SK-N-MC (cell line): Measurements from ENCODE around the gene PTPA.

Experiments
- EZH2 ChIP-seq: fragments of 200-600 bp; sonication (generic); IDR thresholded peaks from one replicate; pipeline ENCODE4 v1.6.1; 2017; ENCODE audit warnings: antibody characterized with exemption
- POLR2AphosphoS5 ChIP-seq: IDR thresholded peaks from 2 replicates; pipeline ENCODE4 v1.6.1; 2012; ENCODE audit warnings: mild to moderate bottlenecking, low read depth, low read length, borderline replicate concordance

- no peak for TF ChIP-seq EZH2
- no peak for TF ChIP-seq POLR2AphosphoS5
Measured at GRCh38 chr9:129145841-129146292, 34.7 kb downstream of the PTPA start.
